Mesenchymal stem cell (in vitro differentiated cells and primary cell): ENCODE results near the gene VRK3.

Source experiments
- DNase-seq: peaks from one replicate; pipeline ENCODE4 v3.0.0-alpha.2; 2013
- H2AFZ ChIP-seq: one replicate; pipeline ENCODE4 v1.6.1; 2013; ENCODE audit warnings: low read depth, mild to moderate bottlenecking, control low read depth, inconsistent platforms, low read length, moderate library complexity
- H2AK5ac ChIP-seq: 2 replicates; pipeline ENCODE4 v1.6.1; 2013; ENCODE audit warnings: low read length, moderate library complexity, mild to moderate bottlenecking, inconsistent platforms; ENCODE audit not compliant: severe bottlenecking
- H2BK120ac ChIP-seq: one replicate; pipeline ENCODE4 v1.6.1; 2013; ENCODE audit warnings: low read depth, mild to moderate bottlenecking, inconsistent platforms, low read length, moderate library complexity
- H2BK12ac ChIP-seq, 2 experiments: one replicate each; pipeline ENCODE4 v1.6.1; 2013; ENCODE audit warnings: inconsistent platforms in 2 of 2, low read length in 2 of 2, mild to moderate bottlenecking in 2 of 2, moderate library complexity in 2 of 2, control low read depth in 1 of 2
- H2BK15ac ChIP-seq: one replicate; pipeline ENCODE4 v1.6.1; 2013; ENCODE audit warnings: mild to moderate bottlenecking, low read depth, inconsistent platforms; ENCODE audit not compliant: poor library complexity, severe bottlenecking
- H2BK5ac ChIP-seq: 2 replicates; pipeline ENCODE4 v1.6.1; 2013; ENCODE audit warnings: low read depth, mild to moderate bottlenecking, low read length, control low read depth, inconsistent platforms; ENCODE audit not compliant: poor library complexity, severe bottlenecking
- H3K14ac ChIP-seq, 2 experiments: one replicate each; pipeline ENCODE4 v1.6.1; 2013; ENCODE audit warnings: inconsistent platforms in 2 of 2, low read length in 2 of 2, control low read depth in 1 of 2, mild to moderate bottlenecking in 1 of 2, moderate library complexity in 1 of 2
- H3K18ac ChIP-seq, 2 experiments: one replicate each; pipeline ENCODE4 v1.6.1; 2013; ENCODE audit warnings: inconsistent platforms in 2 of 2, low read length in 2 of 2, control low read depth in 1 of 2, low read depth in 1 of 2, mild to moderate bottlenecking in 1 of 2
- H3K23ac ChIP-seq, 2 experiments: one replicate each; pipeline ENCODE4 v1.6.1; 2013; ENCODE audit warnings: inconsistent platforms in 2 of 2, low read length in 2 of 2, mild to moderate bottlenecking in 2 of 2, moderate library complexity in 2 of 2, control low read depth in 1 of 2
- H3K27ac ChIP-seq: 2 replicates; pipeline ENCODE4 v1.5.1; 2013; ENCODE audit warnings: mild to moderate bottlenecking, moderate library complexity, low read length, control low read depth, inconsistent platforms; ENCODE audit not compliant: poor library complexity, severe bottlenecking
- H3K27me3 ChIP-seq, 2 experiments: 2 replicates each; pipeline versions ENCODE4 v1.6.1 to v1.7.0; 2013; ENCODE audit warnings: low read length in 2 of 2, mild to moderate bottlenecking in 2 of 2, moderate library complexity in 2 of 2, control low read depth in 1 of 2, inconsistent platforms in 1 of 2; ENCODE audit not compliant: control insufficient read depth in 1 of 2, insufficient read depth in 1 of 2
- H3K36me3 ChIP-seq, 2 experiments: 2 replicates each; pipeline versions ENCODE4 v1.6.1 to v1.7.0; 2013; ENCODE audit warnings: low read length in 2 of 2, control low read depth in 1 of 2, inconsistent platforms in 1 of 2, low read depth in 1 of 2, mild to moderate bottlenecking in 1 of 2; ENCODE audit not compliant: insufficient read depth in 2 of 2, control insufficient read depth in 1 of 2
- H3K4ac ChIP-seq, 2 experiments: one replicate each; pipeline ENCODE4 v1.6.1; 2013; ENCODE audit warnings: inconsistent platforms in 2 of 2, low read length in 2 of 2, mild to moderate bottlenecking in 2 of 2, moderate library complexity in 2 of 2, control low read depth in 1 of 2, low read depth in 1 of 2
- H3K4me1 ChIP-seq: 2 replicates; pipeline ENCODE4 v1.6.1; 2013; ENCODE audit warnings: low read depth, low read length, control low read depth; ENCODE audit not compliant: control insufficient read depth, insufficient read depth
- H3K4me2 ChIP-seq: 2 replicates; pipeline ENCODE4 v1.6.1; 2013; ENCODE audit warnings: low read length, mild to moderate bottlenecking, inconsistent platforms; ENCODE audit not compliant: poor library complexity, severe bottlenecking
- H3K4me3 ChIP-seq, 2 experiments: 2 replicates each; pipeline versions ENCODE4 v1.5.1 to v1.7.0; 2013; ENCODE audit warnings: low read length in 2 of 2, mild to moderate bottlenecking in 2 of 2, control low read depth in 1 of 2, low read depth in 1 of 2; ENCODE audit not compliant: insufficient read depth in 1 of 2
- H3K79me1 ChIP-seq: replicated peaks from 2 replicates; pipeline ENCODE4 v1.6.1; 2013; ENCODE audit warnings: mild to moderate bottlenecking, control low read depth, low read length, inconsistent platforms; ENCODE audit not compliant: poor library complexity, severe bottlenecking
- H3K9ac ChIP-seq: 2 replicates; pipeline ENCODE4 v1.7.0; 2013; ENCODE audit warnings: mild to moderate bottlenecking, low read length, moderate library complexity
- H3K9me3 ChIP-seq: 2 replicates; pipeline ENCODE4 v1.7.0; 2013; ENCODE audit warnings: mild to moderate bottlenecking, low read length; ENCODE audit not compliant: control insufficient read depth
- H4K8ac ChIP-seq: one replicate; pipeline ENCODE4 v1.6.1; 2013; ENCODE audit warnings: inconsistent platforms, mild to moderate bottlenecking, low read length, moderate library complexity
- H4K91ac ChIP-seq: one replicate; pipeline ENCODE4 v1.6.1; 2013; ENCODE audit warnings: mild to moderate bottlenecking, low read length, inconsistent platforms
- WGBS: methylation state at CpG from one replicate; pipeline ENCODE4 v1.1.7; 2013; ENCODE audit warnings: mixed read lengths; 5-methylcytosine and 5-hydroxymethylcytosine counted together

The VRK3 gene

DNA sequence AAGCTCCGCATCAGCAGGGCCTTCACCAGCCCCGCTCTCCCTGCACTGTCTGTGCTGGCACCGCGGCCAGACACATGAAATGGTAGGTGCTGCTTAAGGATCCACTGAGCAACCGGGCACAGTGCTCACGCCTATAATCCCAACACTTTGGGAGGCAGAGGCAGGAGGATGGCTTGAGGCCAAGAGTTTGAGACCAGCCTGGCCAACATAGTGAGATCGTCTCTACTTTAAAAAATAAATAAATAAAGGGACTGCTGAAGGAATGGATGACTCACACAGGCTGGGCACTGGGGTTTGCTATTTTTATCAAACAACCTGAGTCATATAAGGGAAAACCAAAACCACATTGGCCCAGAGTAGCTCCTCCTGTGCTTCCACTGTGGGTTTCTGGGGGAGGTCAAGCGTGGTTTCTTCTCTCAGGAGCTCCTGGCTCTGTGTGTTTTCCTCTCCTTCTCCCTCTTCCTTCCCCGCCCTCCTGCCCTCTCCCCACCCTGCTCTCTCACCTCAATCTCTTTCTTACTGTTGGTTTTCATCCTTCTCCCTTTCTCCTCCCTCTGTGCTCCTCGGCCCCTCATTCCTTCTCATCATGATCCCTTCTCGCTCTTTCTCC, 21.3 kb downstream of the VRK3 start:
- peaks cover 80 to 85% of the 10 kb centered on the region in 2 experiments for H3K36me3 ChIP-seq
- H2BK120ac ChIP-seq, result no peak overlapping the region
- H3K23ac ChIP-seq, result peak overlapping the region in 1 of 2 experiments; percentile 9
- peak overlapping the region; percentile 54 for H3K27ac ChIP-seq
- no peak overlapping the region for H2AK5ac ChIP-seq
- no peak overlapping the region for H3K4ac ChIP-seq
- H3K14ac ChIP-seq, result no peak overlapping the region
- H2BK12ac ChIP-seq, result peak overlapping the region; percentile 69 to 81
- no peak overlapping the region for H2BK15ac ChIP-seq
- H3K4me2 ChIP-seq, result no peak overlapping the region
- H2BK5ac ChIP-seq, result no peak overlapping the region
- no peaks in the 10 kb centered on the region for H3K27me3 ChIP-seq
- WGBS, result 63% methylated on average over 10 of the region's 11 CpGs
- peaks cover 13% of the 10 kb centered on the region for H3K4me1 ChIP-seq
- no peak overlapping the region for H4K91ac ChIP-seq
- H3K9ac ChIP-seq, result peak overlapping the region; percentile 81
- no peaks in the 10 kb centered on the region for H3K9me3 ChIP-seq
- H3K4me3 ChIP-seq, result peak overlapping the region in 1 of 2 experiments; percentile 60
- DNase-seq, result peak; percentile 95
- H3K18ac ChIP-seq, result peak overlapping the region; percentile 3 to 48
- peaks cover 49% of the 10 kb centered on the region for H3K79me1 ChIP-seq
- H2AFZ ChIP-seq, result no peak overlapping the region
- no peak overlapping the region for H4K8ac ChIP-seq

DNA sequence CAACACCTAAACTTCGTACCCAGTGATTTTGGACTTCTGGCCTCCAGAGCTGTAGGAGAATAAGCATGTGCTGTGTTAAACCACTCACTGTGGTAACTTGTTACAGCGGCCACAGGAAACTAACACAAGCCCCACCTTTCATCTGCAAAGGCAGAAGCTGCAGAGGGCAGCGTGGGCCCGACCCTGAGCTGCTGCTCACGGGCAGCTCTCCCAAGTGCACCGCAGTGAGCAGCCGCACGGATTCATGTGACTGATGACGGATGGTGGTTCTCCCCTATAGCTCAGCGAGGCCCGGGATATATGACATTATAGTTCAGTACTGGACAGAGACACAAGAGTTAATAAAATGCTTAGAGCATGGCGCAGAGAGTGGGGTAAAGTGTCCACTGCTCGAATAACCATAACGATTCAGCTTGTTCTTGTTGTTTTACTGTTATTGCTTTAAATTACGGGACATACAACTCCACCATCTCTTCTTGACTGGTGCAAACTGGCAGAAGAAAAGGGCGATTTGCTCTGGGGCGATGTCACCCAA, 21.9 kb downstream of the VRK3 start:
- Histone ChIP-seq H3K4me1 (peaks cover 13% of the 10 kb centered on the region), H3K18ac (no peak overlapping the region), H3K23ac (no peak overlapping the region), H3K36me3 (peaks cover 80 to 82% of the 10 kb centered on the region in 2 experiments), H2BK15ac (no peak overlapping the region), H2BK5ac (no peak overlapping the region), H3K14ac (no peak overlapping the region), H2BK120ac (no peak overlapping the region), H3K79me1 (peaks cover 44% of the 10 kb centered on the region), H3K27me3 (no peaks in the 10 kb centered on the region), H3K4me2 (no peak overlapping the region), H4K8ac (no peak overlapping the region), H3K4ac (no peak overlapping the region), H3K4me3 (peak overlapping the region in 1 of 2 experiments; percentile 60), H3K9ac (no peak overlapping the region), H2AK5ac (no peak overlapping the region), H2BK12ac (peak overlapping the region in 1 of 2 experiments; percentile 81), H3K9me3 (no peaks in the 10 kb centered on the region), H3K27ac (no peak overlapping the region), H2AFZ (no peak overlapping the region), H4K91ac (no peak overlapping the region)
- no peak for DNase-seq
- 94% methylated on average over 17 of the region's 17 CpGs for WGBS

DNA sequence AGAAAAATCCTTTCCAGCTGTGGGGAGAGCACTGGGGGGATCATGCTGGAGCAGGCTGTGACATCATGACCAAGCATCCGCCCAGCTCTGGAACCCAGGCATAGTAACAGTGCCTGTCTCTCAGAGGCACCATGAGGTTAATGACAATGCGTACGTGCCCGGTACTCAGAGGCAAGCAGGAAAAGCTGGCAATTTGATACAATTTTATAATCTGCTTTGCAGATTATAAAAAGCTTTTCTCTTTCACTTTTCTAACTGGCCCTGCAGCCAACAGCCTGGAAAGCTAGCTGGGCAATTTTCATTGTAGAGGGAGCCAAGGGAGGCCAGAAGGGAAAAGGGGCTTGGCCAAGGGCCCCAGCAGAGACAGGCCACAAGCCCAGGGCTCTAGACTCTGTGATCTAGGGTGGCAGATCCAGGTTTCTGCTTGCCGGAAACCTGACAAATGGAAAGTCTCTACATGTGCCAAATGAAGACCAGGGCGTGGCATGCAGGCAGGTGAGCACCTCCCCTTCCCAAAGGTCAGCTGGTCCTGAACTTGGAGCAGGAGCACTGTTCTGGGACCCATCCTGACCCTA, 22.7 kb downstream of the VRK3 start:
- Histone ChIP-seq H3K4me2 (no peak overlapping the region), H2BK12ac (no peak overlapping the region), H4K91ac (no peak overlapping the region), H3K9me3 (no peaks in the 10 kb centered on the region), H2BK5ac (no peak overlapping the region), H3K18ac (no peak overlapping the region), H3K27me3 (no peaks in the 10 kb centered on the region), H2BK15ac (no peak overlapping the region), H3K27ac (no peak overlapping the region), H2BK120ac (no peak overlapping the region), H3K79me1 (peaks cover 37% of the 10 kb centered on the region), H2AFZ (no peak overlapping the region), H3K4ac (no peak overlapping the region), H4K8ac (no peak overlapping the region), H3K9ac (peak overlapping the region; percentile 41), H3K36me3 (peaks cover 78 to 79% of the 10 kb centered on the region in 2 experiments), H3K14ac (no peak overlapping the region), H2AK5ac (no peak overlapping the region), H3K4me1 (peaks cover 13% of the 10 kb centered on the region), H3K23ac (no peak overlapping the region), H3K4me3 (peak overlapping the region in 1 of 2 experiments; percentile 60)
- DNase-seq, result no peak
- 97% methylated on average over 6 of the region's 6 CpGs for WGBS

DNA sequence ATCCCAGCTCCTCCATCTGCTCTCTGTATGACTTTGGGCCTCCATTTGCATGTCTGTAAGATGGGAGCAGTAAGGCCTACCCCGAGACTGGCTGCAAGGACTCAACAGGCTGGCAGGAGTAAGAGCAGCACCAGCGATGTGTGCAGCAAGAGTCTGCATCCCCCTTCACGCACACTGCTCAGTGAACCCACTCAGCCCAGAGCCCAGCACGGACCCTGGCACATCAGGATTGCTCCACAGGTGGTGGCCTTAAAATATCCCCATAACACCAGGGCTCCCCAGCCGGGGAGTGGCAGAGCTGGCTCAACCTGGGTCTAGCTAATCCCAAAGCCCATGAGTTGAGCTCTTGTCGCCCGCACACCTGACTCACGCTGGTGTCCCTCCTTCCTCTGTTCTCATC, 23.4 kb downstream of the VRK3 start:
- Histone ChIP-seq H3K27me3 (no peaks in the 10 kb centered on the region), H3K79me1 (peaks cover 34% of the 10 kb centered on the region), H3K27ac (no peak overlapping the region), H3K4me2 (no peak overlapping the region), H2BK5ac (no peak overlapping the region), H2BK120ac (no peak overlapping the region), H3K4me1 (peaks cover 13% of the 10 kb centered on the region), H4K91ac (no peak overlapping the region), H3K18ac (no peak overlapping the region), H3K23ac (no peak overlapping the region), H3K4ac (no peak overlapping the region), H2BK15ac (no peak overlapping the region), H3K9ac (no peak overlapping the region), H3K4me3 (no peak overlapping the region), H2AK5ac (no peak overlapping the region), H2BK12ac (no peak overlapping the region), H3K9me3 (no peaks in the 10 kb centered on the region), H3K36me3 (peaks cover 78% of the 10 kb centered on the region in 2 experiments), H4K8ac (no peak overlapping the region), H2AFZ (no peak overlapping the region), H3K14ac (no peak overlapping the region)
- DNase-seq, result no peak
- 98% methylated on average over 8 of the region's 8 CpGs for WGBS
